H9 (cell line): ENCODE data around the gene RAI1. TPM values are rescaled to one million over a fixed set of nuclear protein-coding genes. Genes with fewer than 3 reads are reported as not detected.

Source experiments
- DNase-seq: peaks from one replicate; pipeline ENCODE4 v3.0.0-alpha.2; 2017
- H2AFZ ChIP-seq: one replicate; pipeline ENCODE4 v1.6.1; 2013; ENCODE audit warnings: mild to moderate bottlenecking, low read length, control low read depth, moderate library complexity
- H2AK5ac ChIP-seq: 2 replicates; pipeline ENCODE4 v1.6.1; 2013; ENCODE audit warnings: low read length, control low read depth, mixed read lengths; ENCODE audit not compliant: insufficient read length
- H2BK120ac ChIP-seq: one replicate; pipeline ENCODE4 v1.6.1; 2013; ENCODE audit warnings: low read depth, mild to moderate bottlenecking, low read length, control low read depth, inconsistent platforms; ENCODE audit not compliant: poor library complexity, severe bottlenecking
- H2BK12ac ChIP-seq: 2 replicates; pipeline ENCODE4 v1.6.1; 2013; ENCODE audit warnings: low read length, control low read depth, mixed read lengths, low read depth; ENCODE audit not compliant: insufficient read length
- H2BK15ac ChIP-seq: 2 replicates; pipeline ENCODE4 v1.6.1; 2013; ENCODE audit warnings: low read depth, low read length, control low read depth
- H2BK20ac ChIP-seq: one replicate; pipeline ENCODE4 v1.6.1; 2013; ENCODE audit warnings: low read depth, mild to moderate bottlenecking, low read length, control low read depth, inconsistent platforms; ENCODE audit not compliant: poor library complexity, severe bottlenecking
- H2BK5ac ChIP-seq: 2 replicates; pipeline ENCODE4 v1.6.1; 2013; ENCODE audit warnings: low read length, control low read depth, mixed read lengths; ENCODE audit not compliant: insufficient read length
- H3K14ac ChIP-seq: 2 replicates; pipeline ENCODE4 v1.6.1; 2013; ENCODE audit warnings: low read length, control low read depth; ENCODE audit not compliant: insufficient read depth
- H3K18ac ChIP-seq: 2 replicates; pipeline ENCODE4 v1.6.1; 2013; ENCODE audit warnings: low read depth, mild to moderate bottlenecking, mixed read lengths, low read length, control low read depth; ENCODE audit not compliant: insufficient read length
- H3K23ac ChIP-seq: 2 replicates; pipeline ENCODE4 v1.6.1; 2013; ENCODE audit warnings: low read length, control low read depth, mixed read lengths, low read depth; ENCODE audit not compliant: insufficient read length
- H3K23me2 ChIP-seq: 2 replicates; pipeline ENCODE4 v1.6.1; 2013; ENCODE audit warnings: low read depth, mild to moderate bottlenecking, mixed read lengths, low read length, control low read depth; ENCODE audit not compliant: insufficient read length, poor library complexity, severe bottlenecking
- H3K27ac ChIP-seq: 2 replicates; pipeline ENCODE4 v1.5.1; 2013; ENCODE audit warnings: low read length, control low read depth, mixed read lengths, low read depth; ENCODE audit not compliant: insufficient read length
- H3K27me3 ChIP-seq: 2 replicates; pipeline ENCODE4 v1.6.1; 2013; ENCODE audit warnings: low read length, control low read depth, inconsistent platforms; ENCODE audit not compliant: insufficient read depth
- H3K4ac ChIP-seq: 2 replicates; pipeline ENCODE4 v1.6.1; 2013; ENCODE audit warnings: low read depth, mild to moderate bottlenecking, control low read depth, inconsistent platforms, low read length, moderate library complexity
- H3K4me1 ChIP-seq: 2 replicates; pipeline ENCODE4 v1.6.1; 2013; ENCODE audit warnings: low read length, control low read depth, inconsistent platforms; ENCODE audit not compliant: insufficient read depth
- H3K4me2 ChIP-seq: 2 replicates; pipeline ENCODE4 v1.6.1; 2013; ENCODE audit warnings: low read length, control low read depth, mixed read lengths; ENCODE audit not compliant: insufficient read length, insufficient read depth
- H3K56ac ChIP-seq: 2 replicates; pipeline ENCODE4 v1.6.1; 2013; ENCODE audit warnings: low read depth, mild to moderate bottlenecking, mixed read lengths, low read length, control low read depth; ENCODE audit not compliant: insufficient read length
- H3K79me1 ChIP-seq: 2 replicates; pipeline ENCODE4 v1.6.1; 2013; ENCODE audit warnings: low read depth, mild to moderate bottlenecking, moderate library complexity, low read length, control low read depth, inconsistent platforms; ENCODE audit not compliant: insufficient read depth, poor library complexity, severe bottlenecking
- H3K79me2 ChIP-seq: 2 replicates; pipeline ENCODE4 v1.6.1; 2013; ENCODE audit warnings: low read length, control low read depth, inconsistent platforms; ENCODE audit not compliant: insufficient read depth
- H3K9ac ChIP-seq: 2 replicates; pipeline ENCODE4 v1.6.1; 2013; ENCODE audit warnings: low read length, control low read depth, mixed read lengths; ENCODE audit not compliant: insufficient read length; ENCODE audit errors: extremely low read depth
- H3K9me3 ChIP-seq: one replicate; pipeline ENCODE4 v1.6.1; 2013; ENCODE audit warnings: low read depth, low read length, inconsistent platforms; ENCODE audit not compliant: control insufficient read depth
- H3T11ph ChIP-seq: one replicate; pipeline ENCODE4 v1.6.1; 2013; ENCODE audit warnings: mild to moderate bottlenecking, low read length, control low read depth, inconsistent platforms
- H4K20me1 ChIP-seq: one replicate; pipeline ENCODE4 v1.6.1; 2013; ENCODE audit not compliant: control insufficient read depth, insufficient read length, insufficient read depth
- H4K5ac ChIP-seq: 2 replicates; pipeline ENCODE4 v1.6.1; 2013; ENCODE audit warnings: low read depth, mild to moderate bottlenecking, mixed read lengths, low read length, control low read depth; ENCODE audit not compliant: insufficient read length
- H4K8ac ChIP-seq: replicated peaks from 2 replicates; pipeline ENCODE4 v1.6.1; 2013; ENCODE audit warnings: low read length, control low read depth, mixed read lengths, low read depth; ENCODE audit not compliant: insufficient read length
- H4K91ac ChIP-seq: 2 replicates; pipeline ENCODE4 v1.6.1; 2013; ENCODE audit warnings: low read depth, mild to moderate bottlenecking, moderate library complexity, mixed read lengths, low read length, control low read depth; ENCODE audit not compliant: insufficient read length
- H3K27ac Mint-ChIP-seq, 3 experiments: 2 replicates in 2 of 3; 3 replicates in 1 of 3; pipeline ENCODE4 v1.8.0; 2020 to 2021; ENCODE audit warnings: mixed read lengths in 3 of 3, mild to moderate bottlenecking in 1 of 3, moderate library complexity in 1 of 3
- H3K27me3 Mint-ChIP-seq: 2 replicates; pipeline ENCODE4 v1.8.0; 2021; ENCODE audit warnings: low read depth, mild to moderate bottlenecking, moderate library complexity, mixed read lengths
- H3K36me3 Mint-ChIP-seq, 3 experiments: 2 replicates in 2 of 3; 3 replicates in 1 of 3; pipeline ENCODE4 v1.8.0; 2020 to 2021; ENCODE audit warnings: low read depth in 3 of 3, mixed read lengths in 3 of 3; ENCODE audit not compliant: insufficient read depth in 1 of 3
- H3K4me1 Mint-ChIP-seq, 2 experiments: 2 replicates each; pipeline ENCODE4 v1.8.0; 2020; ENCODE audit warnings: mixed read lengths in 2 of 2
- H3K4me3 Mint-ChIP-seq, 2 experiments: 2 replicates in 1 of 2; 3 replicates in 1 of 2; pipeline ENCODE4 v1.8.0; 2020 to 2021; ENCODE audit warnings: mild to moderate bottlenecking in 2 of 2, mixed read lengths in 2 of 2, moderate library complexity in 1 of 2
- H3K9me3 Mint-ChIP-seq, 2 experiments: 2 replicates in 1 of 2; 3 replicates in 1 of 2; pipeline ENCODE4 v1.8.0; 2020; ENCODE audit warnings: mild to moderate bottlenecking in 2 of 2, mixed read lengths in 2 of 2, moderate library complexity in 1 of 2
- WGBS: extraction: QIAGEN DNeasy Blood & Tissue Kit; methylation state at CpG from one replicate; pipeline ENCODE4 v1.1.7; 2013; ENCODE audit warnings: missing lambda C conversion rate, low lambda C conversion rate, mixed read lengths; ENCODE audit not compliant: insufficient read length; ENCODE audit errors: extremely low coverage; 5-methylcytosine and 5-hydroxymethylcytosine counted together
- total RNA-seq: library from RNA; stranded (reverse); gene quantifications from 2 replicates; pipeline ENCODE4 v1.2.1, GENCODE V29; 2021
- TF ChIP-seq, protein P1 (sequence below): fragments of 200-600 bp; sonication (generic); conservative IDR thresholded peaks from 3 replicates; pipeline ENCODE4 v1.8.0; 2021; ENCODE audit warnings: antibody characterized with exemption, mild to moderate bottlenecking

The RAI1 gene
- total RNA-seq, 1 experiment from 2014 or later: 1.5 TPM

DNA sequence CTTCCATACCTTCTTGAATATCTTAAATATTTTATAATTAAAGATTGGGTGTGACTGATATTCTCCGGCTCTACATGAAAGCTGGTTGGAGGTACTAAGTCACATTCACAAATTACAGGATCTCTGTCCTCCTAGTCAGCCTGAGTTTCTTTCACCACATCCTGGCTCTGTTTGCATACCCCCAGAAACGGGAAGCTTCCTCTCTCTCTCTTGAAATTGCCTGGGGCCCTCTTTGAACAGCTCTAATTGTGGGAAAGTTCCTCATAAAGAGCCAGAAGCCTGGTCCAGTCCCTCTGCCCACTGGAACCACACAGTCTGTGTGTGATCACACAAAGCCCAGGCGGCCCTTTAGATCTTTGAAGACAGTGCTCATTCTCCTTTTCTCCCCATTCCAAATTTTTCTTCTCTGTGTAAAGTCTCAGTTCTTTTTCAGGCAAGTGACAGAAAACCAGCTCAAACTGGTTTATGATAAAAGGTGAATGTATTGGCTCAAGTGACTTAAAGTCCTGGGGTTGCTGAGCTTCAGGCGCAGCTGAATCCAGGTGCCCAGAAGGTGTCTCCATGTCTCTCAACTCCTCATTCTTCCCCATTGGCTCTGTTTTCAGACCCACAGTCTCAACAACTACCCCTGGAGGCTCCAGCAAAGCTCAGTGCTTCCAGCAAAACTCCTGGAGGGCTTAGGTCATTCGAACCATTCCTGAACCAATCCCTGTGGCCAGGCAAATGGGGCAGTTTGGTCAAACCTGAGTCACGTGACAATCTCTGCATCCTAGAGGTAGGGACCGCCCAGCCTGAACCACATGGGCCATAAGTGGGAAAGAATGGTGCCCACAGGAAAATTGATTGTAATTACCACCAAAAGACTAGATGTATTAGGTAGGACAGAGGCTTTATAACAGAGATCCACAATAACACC is 8.5 kb upstream of the RAI1 start:
- Mint-ChIP-seq H3K4me1 (peaks cover 20 to 46% of the 10 kb centered on the region in 2 experiments), H3K36me3 (no peaks in the 10 kb centered on the region), H3K9me3 (no peaks in the 10 kb centered on the region; a peak in 2 of 5 replicates), H3K27ac (no peak overlapping the region; a peak in 1 of 7 replicates), H3K27me3 (peaks cover 82% of the 10 kb centered on the region), H3K4me3 (no peak overlapping the region; a peak in 1 of 5 replicates)
- Histone ChIP-seq H3K23ac (no peak overlapping the region), H3K4me1 (peaks cover 6% of the 10 kb centered on the region; the same call in 1 of the 2 replicates), H3K56ac (no peak overlapping the region), H3K27me3 (peaks cover 14% of the 10 kb centered on the region; the same call in 1 of the 2 replicates), H2AK5ac (no peak overlapping the region), H2BK5ac (no peak overlapping the region), H3K9ac (no peak overlapping the region), H3K4me2 (no peak overlapping the region), H4K5ac (no peak overlapping the region), H3K79me2 (no peaks in the 10 kb centered on the region), H3K27ac (no peak overlapping the region), H2AFZ (no peak overlapping the region), H2BK120ac (no peak overlapping the region), H3K23me2 (no peaks in the 10 kb centered on the region), H3K14ac (no peak overlapping the region), H3K18ac (no peak overlapping the region), H3K9me3 (no peaks in the 10 kb centered on the region), H3K79me1 (no peaks in the 10 kb centered on the region), H2BK15ac (no peak overlapping the region), H4K8ac (no peak overlapping the region), H4K20me1 (peaks cover 2% of the 10 kb centered on the region), H2BK12ac (no peak overlapping the region), H4K91ac (no peak overlapping the region), H3T11ph (no peak overlapping the region), H2BK20ac (no peak overlapping the region), H3K4ac (no peak overlapping the region)
- TF ChIP-seq, protein P1, sequence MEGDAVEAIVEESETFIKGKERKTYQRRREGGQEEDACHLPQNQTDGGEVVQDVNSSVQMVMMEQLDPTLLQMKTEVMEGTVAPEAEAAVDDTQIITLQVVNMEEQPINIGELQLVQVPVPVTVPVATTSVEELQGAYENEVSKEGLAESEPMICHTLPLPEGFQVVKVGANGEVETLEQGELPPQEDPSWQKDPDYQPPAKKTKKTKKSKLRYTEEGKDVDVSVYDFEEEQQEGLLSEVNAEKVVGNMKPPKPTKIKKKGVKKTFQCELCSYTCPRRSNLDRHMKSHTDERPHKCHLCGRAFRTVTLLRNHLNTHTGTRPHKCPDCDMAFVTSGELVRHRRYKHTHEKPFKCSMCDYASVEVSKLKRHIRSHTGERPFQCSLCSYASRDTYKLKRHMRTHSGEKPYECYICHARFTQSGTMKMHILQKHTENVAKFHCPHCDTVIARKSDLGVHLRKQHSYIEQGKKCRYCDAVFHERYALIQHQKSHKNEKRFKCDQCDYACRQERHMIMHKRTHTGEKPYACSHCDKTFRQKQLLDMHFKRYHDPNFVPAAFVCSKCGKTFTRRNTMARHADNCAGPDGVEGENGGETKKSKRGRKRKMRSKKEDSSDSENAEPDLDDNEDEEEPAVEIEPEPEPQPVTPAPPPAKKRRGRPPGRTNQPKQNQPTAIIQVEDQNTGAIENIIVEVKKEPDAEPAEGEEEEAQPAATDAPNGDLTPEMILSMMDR: no peak
- no CpG with 5 or more reads among the region's 7 CpGs for WGBS
- no peak for DNase-seq
